ENCODE results near the gene ANO3. TPM values are rescaled to one million over a fixed set of nuclear protein-coding genes. Genes with fewer than 3 reads are reported as not detected.

The ANO3 gene
- total RNA-seq, 1 donor from 2014 or later, result 8.2 TPM

GRCh38 chr11:26512196-26512595 is 180.3 kb downstream of the ANO3 start:
- Histone ChIP-seq H3K27ac (no peak overlapping the region), H3K9me3 (no peaks in the 10 kb centered on the region), H3K4me3 (no peak overlapping the region), H3K4me1 (no peaks in the 10 kb centered on the region), H3K36me3 (no peaks in the 10 kb centered on the region), H3K27me3 (no peaks in the 10 kb centered on the region)
- TF ChIP-seq, protein P1, sequence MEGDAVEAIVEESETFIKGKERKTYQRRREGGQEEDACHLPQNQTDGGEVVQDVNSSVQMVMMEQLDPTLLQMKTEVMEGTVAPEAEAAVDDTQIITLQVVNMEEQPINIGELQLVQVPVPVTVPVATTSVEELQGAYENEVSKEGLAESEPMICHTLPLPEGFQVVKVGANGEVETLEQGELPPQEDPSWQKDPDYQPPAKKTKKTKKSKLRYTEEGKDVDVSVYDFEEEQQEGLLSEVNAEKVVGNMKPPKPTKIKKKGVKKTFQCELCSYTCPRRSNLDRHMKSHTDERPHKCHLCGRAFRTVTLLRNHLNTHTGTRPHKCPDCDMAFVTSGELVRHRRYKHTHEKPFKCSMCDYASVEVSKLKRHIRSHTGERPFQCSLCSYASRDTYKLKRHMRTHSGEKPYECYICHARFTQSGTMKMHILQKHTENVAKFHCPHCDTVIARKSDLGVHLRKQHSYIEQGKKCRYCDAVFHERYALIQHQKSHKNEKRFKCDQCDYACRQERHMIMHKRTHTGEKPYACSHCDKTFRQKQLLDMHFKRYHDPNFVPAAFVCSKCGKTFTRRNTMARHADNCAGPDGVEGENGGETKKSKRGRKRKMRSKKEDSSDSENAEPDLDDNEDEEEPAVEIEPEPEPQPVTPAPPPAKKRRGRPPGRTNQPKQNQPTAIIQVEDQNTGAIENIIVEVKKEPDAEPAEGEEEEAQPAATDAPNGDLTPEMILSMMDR (IDR thresholded peaks at IDR 0.05), result no peak
- intact Hi-C loops (cut with DNase I), result no loop called here
- no peak for DNase-seq (ENCODE audit: low spot score in 2 of 2)

DNA sequence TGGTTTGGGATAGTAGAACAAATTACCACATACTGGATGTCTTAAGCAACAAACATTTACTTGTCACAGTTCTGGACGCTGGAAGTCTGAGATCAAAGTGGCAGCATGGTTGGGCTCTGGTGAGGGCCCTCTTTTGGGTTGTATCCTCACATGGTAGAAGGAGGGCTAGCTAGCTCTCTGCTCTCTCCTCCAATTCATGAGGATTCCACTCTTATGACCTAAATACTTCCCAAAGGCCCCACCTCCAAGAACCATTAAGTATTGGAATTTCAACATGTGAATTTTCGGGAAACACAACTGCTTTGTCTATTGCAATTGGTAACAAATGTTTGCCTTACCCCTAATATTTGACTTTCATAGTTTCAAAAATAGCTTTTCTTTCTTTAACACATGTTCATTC is 187.5 kb downstream of the ANO3 start:
- Histone ChIP-seq H3K27me3 (no peaks in the 10 kb centered on the region), H3K4me3 (no peak overlapping the region), H3K9me3 (no peaks in the 10 kb centered on the region), H3K36me3 (no peaks in the 10 kb centered on the region), H3K27ac (no peak overlapping the region), H3K4me1 (no peaks in the 10 kb centered on the region)
- TF ChIP-seq, protein P1 (IDR thresholded peaks at IDR 0.05), result no peak
- intact Hi-C loops (cut with DNase I), result no loop called here
- no peak for DNase-seq (ENCODE audit: low spot score in 2 of 2)

DNA sequence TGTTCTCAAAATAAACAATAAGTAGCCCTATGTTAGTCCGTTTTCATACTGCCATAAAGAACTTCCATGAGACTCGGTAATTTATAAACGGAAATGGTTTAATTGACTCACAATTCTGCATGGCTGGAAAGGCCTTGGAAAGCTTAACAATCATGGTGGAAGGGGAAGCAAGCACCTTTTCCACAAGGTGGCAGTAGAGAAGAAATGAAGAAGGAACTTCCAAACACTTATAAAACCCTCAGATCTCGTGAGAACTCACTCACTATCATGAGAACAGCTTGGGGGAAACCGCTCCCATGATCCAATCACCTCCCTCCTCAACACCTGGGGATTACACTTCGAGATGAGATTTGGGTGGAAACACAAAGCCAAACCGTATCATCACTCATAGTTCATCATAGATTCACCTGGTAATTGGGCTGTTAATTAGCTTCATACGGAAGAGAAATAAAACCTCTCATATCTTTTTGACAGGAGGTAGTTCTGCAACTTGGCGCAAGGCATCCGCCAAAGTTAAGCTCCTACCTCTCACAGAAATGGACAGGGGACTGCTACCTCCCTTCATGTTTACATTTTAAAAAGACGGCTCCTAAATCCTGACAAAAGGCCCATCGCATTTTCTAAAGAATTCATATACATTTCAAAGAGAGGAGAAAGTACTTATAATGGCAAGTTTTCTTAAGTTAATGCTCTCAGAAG is 191.1 kb downstream of the ANO3 start:
- H3K4me1 ChIP-seq, result no peaks in the 10 kb centered on the region
- H3K36me3 ChIP-seq, result no peaks in the 10 kb centered on the region
- DNase-seq (ENCODE audit: low spot score in 2 of 2), result no peak
- H3K27ac ChIP-seq, result no peak overlapping the region
- no peaks in the 10 kb centered on the region for H3K27me3 ChIP-seq
- H3K4me3 ChIP-seq, result no peak overlapping the region
- no peaks in the 10 kb centered on the region for H3K9me3 ChIP-seq
- intact Hi-C loops (cut with DNase I), result no loop called here
- TF ChIP-seq, protein P1 (IDR thresholded peaks at IDR 0.05), result no peak

DNA sequence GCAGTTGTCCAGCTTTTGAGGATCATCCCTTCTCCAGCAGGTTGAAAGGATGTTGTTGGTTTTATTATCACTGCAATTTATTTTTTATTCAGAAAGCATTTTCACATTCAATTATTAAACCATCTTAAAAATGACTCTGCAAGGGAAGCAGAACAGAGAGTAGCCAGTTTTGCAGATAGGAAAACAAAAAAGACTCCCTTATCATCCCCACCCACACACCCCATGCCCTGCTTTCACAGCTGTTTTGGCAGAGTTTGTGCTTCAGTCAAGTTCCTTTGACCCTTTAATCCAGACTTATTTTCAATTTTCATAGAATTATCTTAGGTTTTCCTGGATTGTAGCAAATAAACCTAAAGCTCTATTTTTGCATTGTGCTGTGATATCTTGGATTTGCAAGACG is 195.8 kb downstream of the ANO3 start:
- TF ChIP-seq, protein P1 (IDR thresholded peaks at IDR 0.05), result no peak
- no peaks in the 10 kb centered on the region for H3K36me3 ChIP-seq
- H3K27me3 ChIP-seq, result no peaks in the 10 kb centered on the region
- no peak for DNase-seq (ENCODE audit: low spot score in 2 of 2)
- intact Hi-C loops (cut with DNase I), result no loop called here
- H3K9me3 ChIP-seq, result no peaks in the 10 kb centered on the region
- H3K27ac ChIP-seq, result no peak overlapping the region
- no peaks in the 10 kb centered on the region for H3K4me1 ChIP-seq
- no peak overlapping the region for H3K4me3 ChIP-seq

- Histone ChIP-seq H3K36me3 (no peaks in the 10 kb centered on the region), H3K27me3 (no peaks in the 10 kb centered on the region), H3K4me3 (no peak overlapping the region), H3K4me1 (no peaks in the 10 kb centered on the region), H3K9me3 (no peaks in the 10 kb centered on the region), H3K27ac (no peak overlapping the region)
- TF ChIP-seq, protein P1 (IDR thresholded peaks at IDR 0.05), result no peak
- intact Hi-C loops (cut with DNase I), result no loop called here
- DNase-seq (ENCODE audit: low spot score in 2 of 2), result no peak
Observed at GRCh38 chr11:26537341-26537740, 205.4 kb downstream of the ANO3 start.

DNA sequence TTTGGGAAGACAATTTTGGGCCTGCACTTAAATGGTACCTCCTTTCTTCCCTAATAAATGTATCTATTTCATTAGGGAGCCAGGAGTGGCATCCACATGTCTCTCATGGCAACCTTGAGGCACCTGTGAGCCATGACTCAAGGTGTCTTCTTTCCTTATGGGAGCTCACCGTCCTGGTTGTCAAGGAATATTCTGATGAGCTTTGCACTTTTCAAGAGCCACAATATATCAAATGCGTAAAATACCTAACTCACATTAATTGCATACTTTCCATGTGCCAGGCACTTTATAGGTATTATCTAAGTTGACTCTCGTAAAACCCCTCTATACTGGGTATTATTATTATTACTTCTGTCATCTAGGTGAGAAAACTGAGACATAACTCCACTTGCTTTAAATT is 207.6 kb downstream of the ANO3 start:
- H3K27ac ChIP-seq, result no peak overlapping the region
- intact Hi-C loops (cut with DNase I), result no loop called here
- TF ChIP-seq, protein P1 (IDR thresholded peaks at IDR 0.05), result no peak
- no peaks in the 10 kb centered on the region for H3K27me3 ChIP-seq
- no peaks in the 10 kb centered on the region for H3K9me3 ChIP-seq
- H3K4me1 ChIP-seq, result no peaks in the 10 kb centered on the region
- H3K4me3 ChIP-seq, result no peak overlapping the region
- DNase-seq (ENCODE audit: low spot score in 2 of 2), result no peak
- H3K36me3 ChIP-seq, result no peaks in the 10 kb centered on the region
